ENCODE measurements around the gene GPATCH2.

DNA sequence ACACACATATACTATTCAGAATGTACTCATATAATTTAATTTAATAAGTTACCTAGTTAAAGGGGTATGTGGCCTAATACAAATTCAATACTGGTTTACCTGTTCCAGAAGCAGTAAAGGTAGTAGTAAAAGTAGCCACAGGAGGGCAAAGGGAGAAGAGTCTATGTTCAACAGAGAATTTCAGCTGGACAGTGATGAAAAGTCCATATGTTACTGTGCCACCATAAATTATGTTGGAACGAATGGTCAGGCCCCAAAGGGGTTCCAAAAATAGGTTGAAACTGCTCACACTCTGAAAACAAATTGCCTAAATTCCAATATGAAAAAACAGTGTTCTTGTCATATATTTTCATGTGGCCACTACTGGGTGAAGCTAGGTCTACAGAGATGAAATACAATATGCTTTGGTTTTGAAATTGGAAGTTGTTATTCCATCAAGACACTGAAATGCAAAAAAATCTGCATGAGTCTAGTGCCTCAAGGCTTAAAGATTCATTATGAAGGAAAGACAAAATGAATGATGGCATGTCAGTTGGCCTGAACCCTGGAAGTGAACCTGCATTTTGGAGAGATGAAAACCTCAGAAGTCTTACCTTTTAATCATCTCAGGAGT lies 78.4 kb downstream of the GPATCH2 start:
- TF ChIP-seq, protein P1, sequence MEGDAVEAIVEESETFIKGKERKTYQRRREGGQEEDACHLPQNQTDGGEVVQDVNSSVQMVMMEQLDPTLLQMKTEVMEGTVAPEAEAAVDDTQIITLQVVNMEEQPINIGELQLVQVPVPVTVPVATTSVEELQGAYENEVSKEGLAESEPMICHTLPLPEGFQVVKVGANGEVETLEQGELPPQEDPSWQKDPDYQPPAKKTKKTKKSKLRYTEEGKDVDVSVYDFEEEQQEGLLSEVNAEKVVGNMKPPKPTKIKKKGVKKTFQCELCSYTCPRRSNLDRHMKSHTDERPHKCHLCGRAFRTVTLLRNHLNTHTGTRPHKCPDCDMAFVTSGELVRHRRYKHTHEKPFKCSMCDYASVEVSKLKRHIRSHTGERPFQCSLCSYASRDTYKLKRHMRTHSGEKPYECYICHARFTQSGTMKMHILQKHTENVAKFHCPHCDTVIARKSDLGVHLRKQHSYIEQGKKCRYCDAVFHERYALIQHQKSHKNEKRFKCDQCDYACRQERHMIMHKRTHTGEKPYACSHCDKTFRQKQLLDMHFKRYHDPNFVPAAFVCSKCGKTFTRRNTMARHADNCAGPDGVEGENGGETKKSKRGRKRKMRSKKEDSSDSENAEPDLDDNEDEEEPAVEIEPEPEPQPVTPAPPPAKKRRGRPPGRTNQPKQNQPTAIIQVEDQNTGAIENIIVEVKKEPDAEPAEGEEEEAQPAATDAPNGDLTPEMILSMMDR (IDR thresholded peaks at IDR 0.05): no peak
- no peak for TF ChIP-seq EZH2 (IDR thresholded peaks at IDR 0.05)
